IMR-90 (cell line): ENCODE measurements around the gene STMN1. TPM values are rescaled to one million over a fixed set of nuclear protein-coding genes. Genes with fewer than 3 reads are reported as not detected.
A peak's percentile ranks its signal among the peaks of the same experiment; 100 is the strongest.

Source experiments
- ATAC-seq: fragments of 200-7000 bp; cut with Tn5 transposase; 2 replicates; pipeline ENCODE4 v1.9.1; 2020; ENCODE audit warnings: low read depth, mild to moderate bottlenecking, moderate library complexity
- BruUV-seq: library from RNA; stranded (reverse); fragments of 400-500 nt; replicated peaks from 2 replicates; lab custom pipeline; 2021; lab: Mats Ljungman, UMichigan
- CTCF ChIA-PET: fragments of 300-600 bp; formaldehyde crosslinking; extraction: SDS; loops from one replicate; lab custom pipeline; 2021; ENCODE audit warnings: antibody characterized with exemption; lab: Yijun Ruan, JAX
- POLR2A ChIA-PET: fragments of 300-600 bp; sonication (Branson Sonifier 250); formaldehyde crosslinking; loops from one replicate; lab custom pipeline; 2022; ENCODE audit warnings: antibody characterized with exemption; ENCODE audit not compliant: unreplicated experiment; lab: Charles Lee
- DNase-seq: peaks from one replicate; pipeline ENCODE4 v3.0.0; 2013
- H2AFZ ChIP-seq: replicated peaks from 2 replicates; pipeline ENCODE3; 2013; ENCODE audit warnings: low read length, mild to moderate bottlenecking; ENCODE audit not compliant: poor library complexity
- H2AK5ac ChIP-seq: 2 replicates; pipeline ENCODE4 v1.6.1; 2013; ENCODE audit warnings: low read depth, low read length, inconsistent platforms
- H2AK9ac ChIP-seq: replicated peaks from 2 replicates; pipeline ENCODE3; 2013; ENCODE audit warnings: mild to moderate bottlenecking, low read depth, low read length, moderate library complexity; ENCODE audit not compliant: poor library complexity
- H2BK120ac ChIP-seq: 2 replicates; pipeline ENCODE4 v1.6.1; 2013; ENCODE audit warnings: low read depth, low read length, inconsistent platforms
- H2BK15ac ChIP-seq: 3 replicates; pipeline ENCODE4 v1.6.1; 2013; ENCODE audit warnings: low read depth, low read length, inconsistent platforms
- H2BK20ac ChIP-seq: 2 replicates; pipeline ENCODE4 v1.6.1; 2013; ENCODE audit warnings: low read depth, mild to moderate bottlenecking, inconsistent platforms, low read length, moderate library complexity
- H2BK5ac ChIP-seq: 2 replicates; pipeline ENCODE4 v1.6.1; 2013; ENCODE audit warnings: mild to moderate bottlenecking, low read depth, low read length, inconsistent platforms; ENCODE audit not compliant: poor library complexity, severe bottlenecking
- H3K14ac ChIP-seq: replicated peaks from 2 replicates; pipeline ENCODE4 v1.6.1; 2013; ENCODE audit warnings: low read depth, low read length, inconsistent platforms
- H3K18ac ChIP-seq: 2 replicates; pipeline ENCODE4 v1.6.1; 2013; ENCODE audit warnings: low read depth, low read length, control low read depth
- H3K23ac ChIP-seq: 2 replicates; pipeline ENCODE4 v1.6.1; 2013; ENCODE audit warnings: low read depth, low read length, inconsistent platforms
- H3K27ac ChIP-seq: 2 replicates; pipeline ENCODE4 v1.5.1; 2013; ENCODE audit warnings: mild to moderate bottlenecking, control low read depth, low read length; ENCODE audit not compliant: insufficient read depth
- H3K27me3 ChIP-seq: 2 replicates; pipeline ENCODE4 v1.6.1; 2013; ENCODE audit warnings: low read length; ENCODE audit not compliant: control insufficient read depth, insufficient read depth
- H3K36me3 ChIP-seq: 2 replicates; pipeline ENCODE4 v1.6.1; 2013; ENCODE audit warnings: low read length, mixed read lengths; ENCODE audit not compliant: control insufficient read depth, insufficient read depth
- H3K4ac ChIP-seq: 2 replicates; pipeline ENCODE4 v1.6.1; 2013; ENCODE audit warnings: low read depth, low read length, inconsistent platforms
- H3K4me1 ChIP-seq: 2 replicates; pipeline ENCODE4 v1.6.1; 2013; ENCODE audit warnings: low read length, mixed read lengths; ENCODE audit not compliant: control insufficient read depth, insufficient read depth
- H3K4me2 ChIP-seq: 2 replicates; pipeline ENCODE4 v1.6.1; 2013; ENCODE audit warnings: low read depth, mild to moderate bottlenecking, control low read depth, low read length, moderate library complexity
- H3K4me3 ChIP-seq: 2 replicates; pipeline ENCODE4 v1.5.1; 2013; ENCODE audit warnings: low read depth, mild to moderate bottlenecking, control low read depth, low read length, moderate library complexity; ENCODE audit not compliant: insufficient read depth
- H3K56ac ChIP-seq: 2 replicates; pipeline ENCODE4 v1.6.1; 2013; ENCODE audit warnings: low read length, inconsistent platforms; ENCODE audit not compliant: insufficient read depth; ENCODE audit errors: extremely low read depth
- H3K79me1 ChIP-seq, 2 experiments: 2 replicates each; pipeline ENCODE4 v1.6.1; 2013; ENCODE audit warnings: low read length in 2 of 2, inconsistent platforms in 1 of 2, low read depth in 1 of 2
- H3K9ac ChIP-seq: 2 replicates; pipeline ENCODE4 v1.6.1; 2013; ENCODE audit warnings: low read depth, low read length, control low read depth
- H3K9me1 ChIP-seq: 2 replicates; pipeline ENCODE4 v1.6.1; 2013; ENCODE audit warnings: low read length, inconsistent platforms; ENCODE audit not compliant: insufficient read depth
- H3K9me3 ChIP-seq: 2 replicates; pipeline ENCODE4 v1.6.1; 2013; ENCODE audit warnings: low read length; ENCODE audit not compliant: control insufficient read depth, insufficient read depth
- H4K20me1 ChIP-seq: 2 replicates; pipeline ENCODE4 v1.6.1; 2013; ENCODE audit warnings: low read length, inconsistent platforms; ENCODE audit not compliant: insufficient read depth
- H4K5ac ChIP-seq: 2 replicates; pipeline ENCODE4 v1.6.1; 2013; ENCODE audit warnings: mild to moderate bottlenecking, low read depth, low read length, control low read depth
- H4K8ac ChIP-seq, 2 experiments: 2 replicates each; pipeline ENCODE4 v1.6.1; 2013; ENCODE audit warnings: low read depth in 2 of 2, low read length in 2 of 2, control low read depth in 1 of 2, inconsistent platforms in 1 of 2
- H4K91ac ChIP-seq: 2 replicates; pipeline ENCODE4 v1.6.1; 2013; ENCODE audit warnings: low read depth, low read length, inconsistent platforms; ENCODE audit not compliant: insufficient read depth
- BHLHE40 ChIP-seq: fragments of 150-350 bp; IDR thresholded peaks from 2 replicates; pipeline ENCODE4 v1.6.1; 2016; ENCODE audit warnings: mild to moderate bottlenecking, low read depth, low read length
- CEBPB ChIP-seq: IDR thresholded peaks from 2 replicates; pipeline ENCODE4 v1.6.1; 2012; ENCODE audit warnings: low read depth, low read length, improper control_type of control experiment
- CHD1 ChIP-seq: IDR thresholded peaks from 2 replicates; pipeline ENCODE4 v1.6.1; 2012; ENCODE audit warnings: low read depth, low read length, improper control_type of control experiment
- MAFK ChIP-seq: IDR thresholded peaks from 2 replicates; pipeline ENCODE4 v1.6.1; 2012; ENCODE audit warnings: low read depth, low read length, improper control_type of control experiment
- MAZ ChIP-seq: IDR thresholded peaks from 2 replicates; pipeline ENCODE4 v1.6.1; 2012; ENCODE audit warnings: low read depth, mild to moderate bottlenecking, low read length, improper control_type of control experiment, moderate library complexity, borderline replicate concordance
- MXI1 ChIP-seq: IDR thresholded peaks from 2 replicates; pipeline ENCODE4 v1.6.1; 2012; ENCODE audit warnings: low read depth, mild to moderate bottlenecking, low read length, moderate library complexity, borderline replicate concordance
- NFE2L2 ChIP-seq: fragments of 150-350 bp; IDR thresholded peaks from 2 replicates; pipeline ENCODE4 v1.6.1; 2016; ENCODE audit warnings: low read depth, mild to moderate bottlenecking, low read length
- POLR2A ChIP-seq: IDR thresholded peaks from 2 replicates; pipeline ENCODE4 v1.6.1; 2012; ENCODE audit warnings: mild to moderate bottlenecking, low read depth, low read length
- RAD21 ChIP-seq: IDR thresholded peaks from 2 replicates; pipeline ENCODE4 v1.6.1; 2012; ENCODE audit warnings: low read length, improper control_type of control experiment
- RCOR1 ChIP-seq: IDR thresholded peaks from 2 replicates; pipeline ENCODE4 v1.6.1; 2012; ENCODE audit warnings: mild to moderate bottlenecking, low read length, improper control_type of control experiment; ENCODE audit not compliant: insufficient replicate concordance
- RFX5 ChIP-seq: IDR thresholded peaks from 2 replicates; pipeline ENCODE4 v1.8.0; 2012; ENCODE audit warnings: low read depth, mild to moderate bottlenecking, low read length, moderate library complexity
- SMC3 ChIP-seq: fragments of 150-350 bp; IDR thresholded peaks from 2 replicates; pipeline ENCODE4 v1.6.1; 2016; ENCODE audit warnings: low read depth, mild to moderate bottlenecking, antibody characterized with exemption, low read length, moderate library complexity
- WGBS, 2 experiments: methylation state at CpG; one replicate each; pipeline versions ENCODE4 v1.1.5 to v1.1.7; 2013; ENCODE audit warnings: missing lambda C conversion rate in 2 of 2; ENCODE audit not compliant: insufficient read length in 1 of 2; ENCODE audit errors: extremely low coverage in 2 of 2; 5-methylcytosine and 5-hydroxymethylcytosine counted together
- dilution Hi-C: fragments of 300-500 bp; cut with HindIII; formaldehyde crosslinking; loops from one replicate; pipeline ENCODE4 v1.14.3; 2018; ENCODE audit warnings: low sequenced_read_pairs; ENCODE audit not compliant: unreplicated experiment
- in situ Hi-C: fragments of 300-500 bp; cut with MboI; formaldehyde crosslinking; loops from 3 replicates; pipeline ENCODE4 v1.14.3; 2019; ENCODE audit warnings: low sequenced_read_pairs, inconsistent platforms, mixed read lengths
- intact Hi-C: fragments of 100-400 bp; cut with micrococcal nuclease; formaldehyde crosslinking; loops from 2 replicates; pipeline ENCODE4 v1.10.0; 2022
- polyA plus RNA-seq, 3 experiments: library from polyadenylated mRNA; depleted of rRNA; stranded (reverse); fragments of >200 nt; gene quantifications; 2 replicates each; pipeline ENCODE4 v1.2.3, GENCODE V29; 2012; ENCODE audit warnings: low replicate concordance in 1 of 3
- total RNA-seq: library from RNA; depleted of rRNA; stranded (reverse); fragments of >200 nt; gene quantifications from 2 replicates; pipeline ENCODE4 v1.2.3, GENCODE V29; 2012
- TF ChIP-seq, protein P1 (sequence below): fragments of 150-350 bp; IDR thresholded peaks from 2 replicates; pipeline ENCODE4 v1.6.1; 2017; ENCODE audit warnings: mild to moderate bottlenecking, antibody characterized with exemption, low read length, low read depth
- TF ChIP-seq, protein P2 (sequence below): fragments of 150-350 bp; IDR thresholded peaks from 2 replicates; pipeline ENCODE4 v1.6.1; 2016; ENCODE audit warnings: low read depth, mild to moderate bottlenecking, low read length, moderate library complexity, borderline replicate concordance
- TF ChIP-seq, protein P3 (sequence below): conservative IDR thresholded peaks from 2 replicates; pipeline ENCODE4 v1.5.1; 2012; ENCODE audit warnings: mild to moderate bottlenecking, low read depth, low read length, improper control_type of control experiment

The STMN1 gene
- total and polyA plus RNA-seq, 2 of the 4 experiments (the other 2 are of a cell fraction): 93.0 to 273 TPM

DNA sequence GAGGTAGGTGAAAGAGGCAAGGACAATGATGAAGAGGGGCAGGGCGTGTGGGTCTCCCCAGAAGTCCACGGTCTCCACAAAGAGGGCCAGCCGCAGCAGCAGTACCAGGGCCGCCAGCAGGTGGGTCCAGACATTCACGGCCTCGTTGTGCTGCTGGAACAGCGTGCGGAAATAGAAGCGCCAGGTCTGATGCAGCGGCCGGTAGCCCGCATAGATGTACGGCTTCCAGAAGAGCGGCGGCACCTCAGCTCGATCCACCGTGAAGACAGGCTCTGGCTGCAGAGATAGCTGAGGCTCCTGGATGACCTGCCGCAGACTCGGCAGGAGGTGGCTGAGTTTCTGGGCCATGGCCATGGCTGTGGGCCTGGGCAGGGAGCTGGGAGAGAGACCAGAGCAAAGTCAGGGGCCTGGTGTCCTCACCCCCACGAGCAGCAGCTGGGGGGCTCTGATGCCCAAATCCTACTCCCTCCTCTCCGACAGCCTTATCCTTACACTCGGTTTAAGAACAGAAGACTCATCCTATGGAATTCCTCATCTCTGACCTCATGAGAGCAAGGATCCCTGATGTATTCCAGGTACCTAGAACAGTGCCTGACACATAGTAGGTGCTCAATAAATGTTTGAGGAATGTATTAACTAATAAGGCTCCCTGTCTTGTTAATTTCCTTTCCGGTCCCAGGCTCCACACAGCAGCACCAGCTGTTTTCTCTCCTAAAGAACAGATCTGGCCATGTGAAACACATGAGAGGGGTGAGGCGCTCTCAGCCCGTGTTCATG lies 42.5 kb downstream of the STMN1 start:
- Histone ChIP-seq H4K91ac (no peak overlapping the region), H4K5ac (no peak overlapping the region), H2AK9ac (peak overlapping the region; percentile 35), H2BK5ac (no peak overlapping the region), H3K56ac (no peak overlapping the region), H3K27me3 (no peaks in the 10 kb centered on the region), H3K9me1 (peaks cover 4% of the 10 kb centered on the region), H3K79me1 (peaks cover 6 to 29% of the 10 kb centered on the region in 2 experiments; a peak in 3 of 4 replicates), H3K4me2 (no peak overlapping the region), H3K27ac (no peak overlapping the region), H3K14ac (no peak overlapping the region), H3K4me3 (no peak overlapping the region), H2AK5ac (no peak overlapping the region), H3K36me3 (peaks cover 25% of the 10 kb centered on the region), H3K18ac (no peak overlapping the region), H3K9ac (no peak overlapping the region), H2AFZ (no peak overlapping the region), H2BK20ac (no peak overlapping the region), H3K4ac (no peak overlapping the region), H4K20me1 (peaks cover 5% of the 10 kb centered on the region; the same call in 1 of the 2 replicates), H3K9me3 (no peaks in the 10 kb centered on the region), H3K4me1 (no peaks in the 10 kb centered on the region; the same call in 1 of the 2 replicates), H4K8ac (no peak overlapping the region), H2BK120ac (no peak overlapping the region), H3K23ac (no peak overlapping the region), H2BK15ac (no peak overlapping the region)
- ChIA-PET CTCF (no interaction called here), POLR2A (no interaction called here)
- DNase-seq (no peak), ATAC-seq (no peak)
- 89% methylated on average over 22 of the region's 25 CpGs; no CpG with 5 or more reads in 1 of the 2 experiments for WGBS, 2 experiments
- dilution Hi-C loops: no loop called here
- intact Hi-C loops: no loop called here
- BruUV-seq: no TSS peak
- in situ Hi-C loops: no loop called here
- TF ChIP-seq MAFK (no peak), RCOR1 (no peak), SMC3 (no peak), NFE2L2 (no peak), CEBPB (no peak), RFX5 (no peak), RAD21 (no peak), MAZ (no peak), POLR2A (no peak), MXI1 (no peak), BHLHE40 (no peak), CHD1 (no peak)
- TF ChIP-seq, protein P1, sequence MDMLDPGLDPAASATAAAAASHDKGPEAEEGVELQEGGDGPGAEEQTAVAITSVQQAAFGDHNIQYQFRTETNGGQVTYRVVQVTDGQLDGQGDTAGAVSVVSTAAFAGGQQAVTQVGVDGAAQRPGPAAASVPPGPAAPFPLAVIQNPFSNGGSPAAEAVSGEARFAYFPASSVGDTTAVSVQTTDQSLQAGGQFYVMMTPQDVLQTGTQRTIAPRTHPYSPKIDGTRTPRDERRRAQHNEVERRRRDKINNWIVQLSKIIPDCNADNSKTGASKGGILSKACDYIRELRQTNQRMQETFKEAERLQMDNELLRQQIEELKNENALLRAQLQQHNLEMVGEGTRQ: no peak
- TF ChIP-seq, protein P2, sequence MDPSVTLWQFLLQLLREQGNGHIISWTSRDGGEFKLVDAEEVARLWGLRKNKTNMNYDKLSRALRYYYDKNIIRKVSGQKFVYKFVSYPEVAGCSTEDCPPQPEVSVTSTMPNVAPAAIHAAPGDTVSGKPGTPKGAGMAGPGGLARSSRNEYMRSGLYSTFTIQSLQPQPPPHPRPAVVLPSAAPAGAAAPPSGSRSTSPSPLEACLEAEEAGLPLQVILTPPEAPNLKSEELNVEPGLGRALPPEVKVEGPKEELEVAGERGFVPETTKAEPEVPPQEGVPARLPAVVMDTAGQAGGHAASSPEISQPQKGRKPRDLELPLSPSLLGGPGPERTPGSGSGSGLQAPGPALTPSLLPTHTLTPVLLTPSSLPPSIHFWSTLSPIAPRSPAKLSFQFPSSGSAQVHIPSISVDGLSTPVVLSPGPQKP: no peak
- TF ChIP-seq, protein P3, sequence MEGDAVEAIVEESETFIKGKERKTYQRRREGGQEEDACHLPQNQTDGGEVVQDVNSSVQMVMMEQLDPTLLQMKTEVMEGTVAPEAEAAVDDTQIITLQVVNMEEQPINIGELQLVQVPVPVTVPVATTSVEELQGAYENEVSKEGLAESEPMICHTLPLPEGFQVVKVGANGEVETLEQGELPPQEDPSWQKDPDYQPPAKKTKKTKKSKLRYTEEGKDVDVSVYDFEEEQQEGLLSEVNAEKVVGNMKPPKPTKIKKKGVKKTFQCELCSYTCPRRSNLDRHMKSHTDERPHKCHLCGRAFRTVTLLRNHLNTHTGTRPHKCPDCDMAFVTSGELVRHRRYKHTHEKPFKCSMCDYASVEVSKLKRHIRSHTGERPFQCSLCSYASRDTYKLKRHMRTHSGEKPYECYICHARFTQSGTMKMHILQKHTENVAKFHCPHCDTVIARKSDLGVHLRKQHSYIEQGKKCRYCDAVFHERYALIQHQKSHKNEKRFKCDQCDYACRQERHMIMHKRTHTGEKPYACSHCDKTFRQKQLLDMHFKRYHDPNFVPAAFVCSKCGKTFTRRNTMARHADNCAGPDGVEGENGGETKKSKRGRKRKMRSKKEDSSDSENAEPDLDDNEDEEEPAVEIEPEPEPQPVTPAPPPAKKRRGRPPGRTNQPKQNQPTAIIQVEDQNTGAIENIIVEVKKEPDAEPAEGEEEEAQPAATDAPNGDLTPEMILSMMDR: no peak
